Activated T-cell treated with anti-CD3 and anti-CD28 coated beads for 24 hours (primary cell): Measurements from ENCODE around the gene RCAN1.

Experiments used
- DNase-seq: peaks from one replicate; pipeline ENCODE4 v3.0.0-alpha.2; 2020; ENCODE audit warnings: low read depth

Gene RCAN1

DNA sequence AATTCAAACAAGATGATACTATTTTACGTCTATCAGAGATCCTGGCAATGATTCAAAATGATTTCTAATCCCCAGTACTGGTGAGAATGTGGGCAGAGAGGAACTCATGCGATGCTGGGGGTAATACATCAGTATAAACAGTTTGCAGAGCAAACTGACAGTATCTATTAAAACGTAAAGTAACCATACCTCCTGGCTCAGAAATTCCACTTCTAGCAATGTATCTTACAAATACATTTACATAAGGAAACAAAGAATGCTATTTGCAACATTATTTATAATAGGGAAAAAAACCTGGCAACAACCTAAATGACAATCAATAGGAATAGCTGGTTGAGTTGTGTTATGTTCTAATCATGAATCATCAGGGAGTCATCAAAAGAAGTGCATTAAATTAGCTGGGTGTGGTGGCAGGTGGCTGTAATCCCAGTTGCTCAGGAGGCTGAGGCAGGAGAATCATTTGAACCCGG is 15.9 kb downstream of the RCAN1 start:
- no peak for DNase-seq

DNA sequence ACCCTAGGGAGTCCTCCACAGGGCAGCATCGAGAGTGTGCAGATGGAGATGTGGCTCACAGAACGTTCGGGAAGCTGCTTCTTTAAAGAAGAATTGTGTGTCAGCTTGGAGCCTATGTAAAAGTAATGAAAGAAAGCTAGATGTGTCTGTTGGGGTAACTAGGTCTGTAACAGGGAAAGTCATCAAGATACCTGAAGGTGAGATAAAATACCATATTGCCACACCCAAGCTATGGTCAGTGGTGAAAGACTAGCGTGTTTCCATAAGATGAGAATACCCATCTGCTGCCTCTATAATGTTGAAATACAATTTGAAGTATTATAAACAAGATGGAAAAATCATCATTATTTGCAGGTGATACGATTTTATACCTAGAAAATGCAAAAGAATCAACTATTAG is 17.5 kb downstream of the RCAN1 start:
- no peak for DNase-seq

DNA sequence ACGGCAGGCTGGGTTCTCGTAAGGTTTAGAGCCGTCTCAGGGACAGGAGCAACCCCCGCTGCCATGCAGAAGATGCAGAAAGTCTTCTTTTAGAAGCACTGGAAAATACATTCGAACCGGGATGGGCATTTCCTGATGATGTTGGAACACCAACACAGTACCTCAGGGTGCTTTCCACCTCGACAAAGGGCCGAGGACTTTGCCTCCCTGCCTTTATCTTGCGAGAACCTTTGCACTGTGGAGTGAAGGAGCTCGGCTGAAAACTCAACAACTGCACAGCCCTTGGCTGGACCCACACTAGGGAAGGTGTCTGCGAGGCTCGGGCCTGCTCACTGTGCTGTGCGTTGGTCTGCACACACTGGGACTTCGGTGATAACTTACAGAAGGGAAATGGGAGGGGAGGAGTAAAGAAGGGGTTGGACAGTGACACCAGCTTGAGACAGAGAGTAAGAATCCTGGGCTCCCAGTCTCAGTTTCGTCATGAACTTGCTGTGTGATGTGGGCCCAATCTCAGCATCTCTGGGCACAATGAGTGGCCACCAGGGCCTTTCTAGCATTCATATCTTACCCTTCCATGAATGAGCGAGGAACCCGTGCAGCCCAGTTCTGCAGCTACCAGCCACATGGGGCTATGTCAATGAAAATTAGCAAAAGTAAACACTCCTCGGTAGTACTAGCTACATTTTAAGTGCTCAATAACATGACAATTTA is 18.2 kb downstream of the RCAN1 start:
- no peak for DNase-seq

DNA sequence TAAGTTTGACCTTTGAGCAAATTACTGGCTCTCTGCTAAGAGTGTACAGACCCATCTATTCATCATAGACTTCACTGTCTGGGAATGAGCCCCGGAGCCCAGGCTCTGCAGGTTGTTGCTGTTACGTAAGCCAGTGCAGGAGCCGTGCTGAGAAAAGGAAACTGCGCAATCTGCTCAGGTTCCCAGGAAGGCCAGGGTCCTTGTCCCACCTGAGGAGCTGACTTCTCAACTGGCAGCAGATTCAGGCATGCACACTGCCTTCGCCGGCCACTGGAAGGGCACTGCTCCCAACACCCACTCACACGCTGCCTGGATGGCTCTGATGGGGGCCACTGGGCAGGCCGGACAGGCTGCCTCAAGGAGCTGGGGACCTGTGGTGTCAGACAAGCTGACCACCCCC is 19.5 kb downstream of the RCAN1 start:
- no peak for DNase-seq

DNA sequence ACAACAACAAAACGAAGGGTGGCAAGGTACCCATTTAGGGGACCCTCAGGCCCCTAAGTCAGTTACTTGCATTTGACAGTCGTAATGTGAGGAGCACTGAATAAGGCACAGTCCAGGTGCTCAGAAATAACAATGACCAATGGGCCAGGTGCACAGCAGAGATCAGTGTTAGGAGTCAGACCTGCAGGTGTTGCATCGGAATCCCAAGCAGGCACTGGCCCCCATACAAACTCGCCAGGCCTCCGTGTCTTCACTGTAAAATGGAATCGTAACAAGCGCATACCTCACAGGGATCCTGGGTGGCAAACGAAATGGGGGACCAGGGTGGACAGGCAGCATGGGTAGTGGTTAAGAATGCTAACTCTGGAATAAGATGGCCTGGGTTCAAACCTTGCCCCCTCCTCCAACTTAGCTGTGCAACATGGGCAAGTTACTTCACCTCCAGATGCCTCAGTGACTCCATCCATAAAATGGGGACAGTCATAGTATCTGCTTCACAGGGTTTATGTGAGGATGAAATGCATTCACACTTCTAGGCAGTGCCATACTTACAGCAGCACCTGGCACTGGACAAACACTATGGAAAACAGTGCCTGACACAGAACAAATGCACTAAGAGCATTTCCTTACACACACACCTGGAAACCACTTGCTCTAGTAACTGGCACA is 20.2 kb downstream of the RCAN1 start:
- DNase-seq: no peak

DNA sequence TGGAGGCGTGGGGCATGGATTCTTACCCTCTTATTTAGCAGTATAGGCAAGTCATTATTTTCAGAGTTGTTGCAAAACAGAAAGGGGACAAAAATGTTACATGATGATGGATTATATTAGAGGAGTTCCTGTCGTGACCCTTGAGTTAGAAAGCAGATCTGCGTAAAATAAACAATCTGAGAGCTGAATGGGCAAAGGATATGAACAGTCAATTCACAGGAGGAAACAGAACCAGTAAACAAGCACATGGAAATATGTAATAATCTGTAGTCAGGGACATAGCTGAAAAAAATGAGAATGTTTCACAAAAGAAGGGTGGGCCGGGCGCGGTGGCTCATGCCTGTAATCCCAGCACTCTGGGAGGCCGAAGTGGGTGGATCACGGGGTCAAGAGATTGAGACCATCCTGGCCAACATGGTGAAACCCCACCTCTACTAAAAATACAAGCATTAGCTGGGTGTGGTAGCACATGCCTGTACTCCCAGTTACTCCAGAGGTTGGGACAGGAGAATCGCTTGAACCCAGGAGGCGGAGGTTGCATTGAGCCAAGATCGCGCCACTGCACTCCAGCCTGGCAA is 20.9 kb downstream of the RCAN1 start:
- DNase-seq: no peak

DNA sequence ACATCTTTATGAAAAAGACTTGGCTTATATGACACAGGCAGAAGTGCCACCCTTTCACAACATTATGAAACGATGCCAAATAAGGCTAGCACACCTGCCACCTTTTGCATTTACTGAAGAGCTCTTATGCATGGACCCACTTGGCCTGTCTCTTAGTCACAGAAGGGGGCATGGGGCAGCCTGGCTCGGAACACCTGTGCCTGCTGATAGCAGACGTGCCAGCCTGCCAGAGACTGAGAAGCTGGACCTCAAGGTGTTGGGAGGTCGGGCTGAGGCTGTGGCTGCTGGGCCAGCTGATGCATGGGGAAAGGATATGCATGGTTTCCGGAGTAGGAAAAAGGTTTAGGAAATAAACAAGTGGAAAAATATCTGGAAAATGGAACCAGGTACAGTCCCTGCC is 21.5 kb downstream of the RCAN1 start:
- DNase-seq: no peak

DNA sequence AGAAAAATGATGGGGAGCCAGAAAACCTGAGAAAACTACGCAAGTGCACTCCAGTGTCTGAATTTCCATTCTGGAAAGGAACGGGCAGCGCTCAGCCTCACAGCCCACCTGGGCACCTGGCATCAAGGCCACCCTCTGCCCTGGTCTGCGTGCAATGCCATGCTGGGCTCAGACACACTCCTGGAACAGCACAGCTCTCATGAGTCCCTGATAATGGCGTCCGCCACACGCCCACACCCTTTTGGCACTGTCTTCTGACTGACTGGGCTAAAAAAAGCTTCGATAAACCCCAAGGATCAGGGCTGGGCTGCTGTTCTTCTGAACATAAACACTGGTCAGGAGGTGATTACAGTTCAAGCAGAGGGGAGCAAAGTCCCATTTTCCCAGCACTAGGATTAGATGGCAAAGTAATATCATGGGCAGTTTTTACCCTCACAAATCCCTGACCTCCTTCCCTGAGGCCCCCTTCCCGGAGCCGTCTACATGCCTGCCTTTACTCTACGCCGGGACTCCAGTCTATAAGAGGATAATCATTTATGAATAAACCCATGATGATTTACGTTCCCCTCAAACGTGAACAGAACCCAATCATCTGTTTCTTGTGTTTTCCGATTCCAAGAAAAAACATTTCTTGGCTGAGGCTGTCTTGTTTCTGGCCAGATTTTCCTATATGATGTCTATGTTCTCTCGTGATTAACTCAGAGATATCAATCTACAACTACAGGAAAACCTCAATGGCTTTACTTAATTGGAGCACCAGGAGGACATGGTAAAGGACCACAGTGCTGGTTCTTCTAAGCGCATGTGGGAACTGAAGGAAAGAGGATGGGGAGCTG is 22.6 kb downstream of the RCAN1 start:
- DNase-seq: no peak

DNA sequence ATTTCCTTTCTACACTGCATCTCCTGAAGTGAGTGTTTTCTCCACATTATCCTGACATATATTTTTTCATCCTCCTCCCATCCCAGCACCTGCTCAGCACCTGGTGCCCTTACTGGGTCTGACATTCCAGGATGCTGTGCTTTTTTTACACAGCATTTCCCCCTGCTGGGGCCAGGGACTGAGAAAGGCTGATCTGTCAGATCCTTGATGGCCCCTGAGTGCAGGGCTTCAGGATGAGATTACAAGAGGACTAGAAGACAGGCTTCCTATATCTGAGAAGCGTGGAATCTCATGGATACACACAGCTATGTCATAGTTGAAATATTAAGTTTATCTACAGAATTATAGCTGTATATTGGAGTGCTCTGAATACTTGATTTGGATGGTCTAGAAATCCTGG is 24.4 kb downstream of the RCAN1 start:
- no peak for DNase-seq

DNA sequence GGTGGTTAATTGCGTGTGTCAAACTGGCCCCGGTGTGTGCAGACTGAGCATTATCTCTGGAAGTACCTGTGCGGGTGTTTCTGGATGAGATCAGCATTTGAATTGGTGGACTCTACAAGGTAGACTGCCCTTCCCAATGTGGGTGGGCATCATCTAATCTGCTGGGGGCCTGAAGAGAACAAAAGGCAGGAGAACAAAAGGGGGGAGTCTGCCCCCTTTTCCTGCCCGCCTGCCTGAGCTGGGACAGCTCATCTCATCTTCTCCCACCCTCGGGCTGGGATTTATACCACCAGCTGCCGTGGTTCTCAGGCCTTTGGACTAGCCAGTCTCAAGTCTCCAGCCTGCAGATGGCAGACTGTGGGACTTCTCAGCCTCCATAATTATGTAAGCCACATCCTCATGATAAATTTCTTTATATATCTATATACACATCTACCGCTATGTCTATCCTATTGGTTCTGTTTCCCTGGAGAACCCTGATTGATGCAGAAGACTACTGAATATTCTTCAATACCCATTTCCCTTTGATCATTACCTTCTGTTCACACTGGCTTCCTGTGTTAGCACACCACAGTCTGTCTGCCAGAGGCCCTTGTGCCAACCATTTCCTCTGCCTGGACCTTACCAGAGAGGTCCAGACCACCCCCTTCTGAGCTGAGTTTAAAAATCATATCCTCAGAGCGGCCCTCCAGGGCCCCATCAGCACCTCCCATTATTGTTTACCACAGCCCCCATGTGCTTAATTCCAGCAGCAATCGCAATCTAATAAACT is 25.2 kb downstream of the RCAN1 start:
- DNase-seq: no peak

DNA sequence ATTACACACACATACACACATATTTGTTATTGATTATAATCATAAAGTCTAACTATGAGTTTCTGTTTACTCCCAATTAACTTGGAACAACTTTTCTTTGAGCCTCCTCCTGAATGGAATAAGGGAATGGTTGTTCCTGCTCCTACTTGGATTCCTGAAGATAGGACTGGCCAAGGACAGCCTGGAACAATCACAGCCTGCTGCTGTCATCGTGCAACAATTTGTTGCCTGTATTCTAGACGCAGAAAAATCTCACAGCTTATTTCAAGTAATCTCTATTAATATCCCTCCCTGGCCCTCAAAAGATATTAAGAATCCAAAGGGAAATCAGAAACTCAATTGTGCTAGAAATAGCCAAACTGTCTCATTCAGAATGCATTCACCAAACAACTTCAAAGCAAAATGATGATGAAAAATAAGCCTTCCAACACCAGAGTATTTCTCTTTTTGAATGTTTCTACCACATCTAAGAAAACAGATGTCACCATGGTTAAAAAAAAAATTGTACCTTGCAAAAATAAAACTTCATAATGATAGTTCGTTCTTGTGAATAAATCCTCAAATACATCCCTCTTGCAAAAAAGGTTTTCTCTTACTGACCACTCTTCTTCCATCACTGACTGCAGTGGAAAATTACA is 30.9 kb downstream of the RCAN1 start:
- DNase-seq: no peak

DNA sequence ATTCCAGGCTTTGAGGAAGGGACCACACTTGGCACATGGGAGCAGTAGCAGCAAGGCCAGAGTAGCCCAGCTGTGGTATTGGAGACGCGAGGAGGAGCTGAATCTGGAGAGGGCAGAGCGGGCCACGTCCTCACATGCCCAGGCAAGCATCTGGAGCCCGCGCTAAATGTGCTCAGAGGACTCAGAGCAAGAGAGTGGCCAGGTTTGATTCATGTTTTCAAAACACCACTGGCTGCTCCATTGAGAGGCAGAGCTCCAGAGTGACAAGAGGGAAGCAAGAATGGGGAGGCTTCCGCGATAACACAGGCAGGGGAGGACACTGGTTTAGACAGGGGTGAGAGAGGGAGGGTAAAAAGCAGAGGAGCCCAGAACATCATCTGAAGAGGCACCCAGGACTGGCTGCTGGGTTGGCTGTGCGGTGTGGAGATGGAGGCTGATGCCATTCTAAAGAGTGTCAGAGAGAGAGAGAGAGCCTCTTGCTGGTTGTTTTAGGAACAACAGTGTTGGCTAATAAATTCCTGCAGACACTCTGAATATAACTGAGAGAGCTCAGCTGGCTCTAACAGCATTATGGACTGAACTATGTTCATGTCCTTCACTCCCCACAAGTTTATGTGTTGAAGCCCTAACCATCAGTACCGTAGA is 32.3 kb downstream of the RCAN1 start:
- no peak for DNase-seq

DNA sequence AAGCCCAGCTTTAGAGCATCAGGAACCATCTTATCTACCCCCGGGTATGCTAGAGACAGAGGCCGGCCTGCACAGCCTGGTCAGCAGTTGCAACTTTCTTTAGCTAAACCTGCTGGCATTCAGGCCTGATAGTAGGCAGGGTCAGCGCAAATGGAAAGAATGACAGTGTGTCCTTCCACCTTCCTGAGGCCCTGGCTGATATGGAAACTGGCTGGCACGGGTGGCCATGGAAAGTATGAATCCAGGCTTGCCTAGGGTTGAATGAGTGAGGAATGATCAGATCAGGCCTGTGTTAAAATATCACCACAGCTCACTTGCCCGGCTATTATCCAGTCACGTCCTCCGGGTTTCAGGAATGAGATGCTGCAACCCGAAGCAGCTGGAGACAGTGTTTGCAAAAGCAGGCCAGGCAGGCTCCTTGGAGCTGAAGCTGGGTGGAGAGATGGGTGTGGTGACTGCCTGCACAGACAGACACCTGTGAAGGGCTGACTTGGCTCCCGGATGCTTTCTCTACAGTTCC is 34.7 kb downstream of the RCAN1 start:
- DNase-seq: no peak

DNA sequence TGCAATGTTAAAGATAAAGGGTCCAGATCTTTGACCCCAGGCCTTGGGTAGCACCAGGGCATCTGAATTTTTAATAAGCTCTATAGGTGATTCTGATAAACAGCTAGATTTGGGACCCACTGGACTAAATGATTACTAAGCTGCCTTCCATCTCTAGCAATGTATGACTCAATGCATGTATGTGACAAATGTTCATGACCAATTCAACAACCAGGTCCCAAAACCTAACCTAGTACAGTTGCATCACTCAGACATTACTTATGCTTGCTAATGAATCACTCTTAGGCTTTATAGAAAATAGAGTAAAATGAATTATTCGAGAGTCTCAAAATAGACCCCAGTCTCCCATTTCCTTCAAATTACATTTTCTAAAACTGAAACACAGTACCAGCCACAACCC is 35.5 kb downstream of the RCAN1 start:
- no peak for DNase-seq

DNA sequence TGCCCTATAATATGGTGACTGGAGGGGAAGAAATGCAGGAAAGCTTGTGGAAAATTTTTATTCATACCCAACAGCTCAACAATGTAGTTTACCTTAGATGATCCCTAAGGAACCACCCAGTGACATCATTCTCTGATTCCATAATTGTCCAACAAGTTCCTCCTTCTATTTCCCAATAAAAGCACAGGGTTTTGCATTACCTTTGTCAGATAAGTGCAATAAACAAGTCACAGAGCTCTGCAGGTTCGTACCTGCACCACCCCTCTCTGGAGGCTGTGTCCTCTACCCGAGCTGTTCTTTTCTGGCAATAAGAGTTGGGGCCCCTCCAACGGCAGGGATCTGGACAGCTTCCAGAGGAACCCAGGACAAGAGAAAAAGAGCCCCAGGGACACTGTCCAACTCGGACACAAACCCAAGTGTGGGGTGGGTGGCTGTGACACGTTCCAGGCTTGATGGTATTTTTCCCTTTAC is 38.8 kb downstream of the RCAN1 start:
- no peak for DNase-seq

DNA sequence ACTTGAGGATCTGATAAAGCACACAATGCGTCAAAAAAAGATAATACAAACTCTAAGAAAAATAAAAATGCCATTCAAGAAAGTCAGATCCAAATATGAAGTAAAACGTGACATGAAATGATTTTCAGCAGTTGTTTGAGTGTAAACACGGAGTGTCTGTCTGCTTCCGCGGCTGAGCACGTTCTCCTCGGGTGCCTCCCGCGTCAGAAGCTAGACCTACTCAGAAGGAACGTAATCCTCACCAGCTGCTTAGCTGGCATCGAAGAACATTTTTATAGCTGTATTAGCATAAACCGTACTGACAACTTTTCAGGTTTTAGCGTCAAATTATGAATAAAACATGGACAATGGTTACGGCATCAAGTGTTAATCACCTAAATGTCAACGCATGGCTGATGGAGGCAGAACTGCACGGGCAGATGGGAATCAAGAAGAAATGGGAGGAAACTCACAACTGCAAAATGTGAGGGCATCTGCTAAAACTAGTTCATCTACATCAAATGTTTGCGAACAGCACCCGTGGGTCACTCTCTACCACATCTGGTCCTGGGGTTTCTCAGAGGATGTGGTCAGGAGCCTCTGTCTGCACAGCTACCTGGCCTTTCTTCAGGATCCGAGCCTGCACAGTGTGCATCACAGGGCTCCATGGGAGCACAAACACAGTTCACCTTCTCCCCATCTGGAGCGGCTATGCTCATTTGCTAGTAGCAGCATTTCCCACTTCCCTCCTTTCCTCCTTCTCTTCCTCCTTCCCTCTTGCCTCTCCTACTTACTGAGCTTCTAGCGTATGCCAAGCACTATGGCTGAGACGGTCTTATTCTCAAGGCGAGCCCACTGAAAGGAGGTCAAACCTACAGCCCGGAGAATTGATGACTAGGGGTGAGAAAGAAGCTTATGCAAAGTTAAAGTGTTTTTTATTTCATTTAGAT is 40.0 kb downstream of the RCAN1 start:
- DNase-seq: no peak

DNA sequence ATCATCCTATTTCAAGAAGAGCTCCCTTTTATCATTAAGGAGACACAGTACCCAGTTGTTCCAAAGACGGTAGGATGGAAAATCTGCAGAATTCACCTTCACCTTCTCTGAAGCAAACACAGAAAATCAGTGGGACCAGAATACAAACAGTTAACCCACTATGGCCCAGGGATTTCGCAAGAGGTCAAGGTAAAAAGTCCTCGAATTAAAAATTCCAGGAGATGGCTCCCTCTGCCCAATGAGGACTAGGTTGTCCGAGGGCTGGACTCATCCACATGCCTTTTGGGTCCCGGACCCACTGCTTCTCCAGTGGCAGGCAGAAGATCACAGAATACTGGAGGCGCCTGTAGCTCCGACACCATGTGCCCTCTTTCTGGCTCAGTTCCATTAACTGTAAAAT is 42.9 kb downstream of the RCAN1 start:
- DNase-seq: no peak

DNA sequence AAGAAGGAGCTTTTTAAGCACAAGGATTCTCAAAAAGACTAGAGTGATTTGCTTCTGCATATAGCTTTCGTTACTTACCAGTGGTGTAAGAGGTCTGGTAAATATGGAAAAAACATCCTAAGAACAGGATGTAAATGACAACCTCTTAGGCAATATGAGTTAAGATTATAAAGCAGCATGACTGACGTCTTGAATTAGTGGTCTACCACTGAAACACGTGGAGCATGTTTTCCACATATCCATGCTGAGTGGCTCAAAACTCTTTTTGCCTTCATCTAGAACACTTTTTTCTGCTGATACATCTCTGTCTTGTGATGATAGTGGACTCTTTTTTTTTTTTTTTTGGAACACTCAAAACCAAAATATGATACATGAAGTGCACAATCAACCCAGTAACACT is 44.6 kb downstream of the RCAN1 start:
- no peak for DNase-seq

DNA sequence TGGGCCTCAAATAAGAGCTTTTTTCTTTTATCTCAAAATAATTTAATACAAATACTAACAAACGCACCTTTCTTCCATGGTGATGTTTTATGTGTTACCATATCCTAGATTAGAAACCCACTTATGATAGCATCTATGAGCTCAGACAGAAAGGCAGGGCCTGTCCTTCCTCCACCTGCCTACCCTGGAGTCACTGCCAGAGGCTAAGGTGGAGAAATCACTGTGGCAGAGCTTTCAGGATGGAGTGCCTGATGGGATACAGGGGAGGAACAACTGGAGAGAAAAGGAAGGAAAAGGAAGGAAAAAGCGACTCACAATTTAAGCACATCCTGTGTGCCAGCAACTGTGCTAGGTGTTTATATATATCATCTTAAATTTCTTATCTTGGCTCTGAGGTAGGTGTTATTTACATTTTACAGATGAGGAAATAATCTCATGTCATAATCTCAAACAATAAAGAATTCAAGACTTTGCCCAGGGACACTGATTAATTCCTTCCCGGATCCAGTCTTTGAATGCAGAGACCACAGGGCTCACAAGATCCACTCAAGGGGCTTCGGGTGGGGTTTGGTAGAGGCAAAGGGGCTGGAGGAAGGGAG is 45.4 kb downstream of the RCAN1 start:
- no peak for DNase-seq
